Measurements from ENCODE around the gene GLRB. TPM values are rescaled to one million over a fixed set of nuclear protein-coding genes. Genes with fewer than 3 reads are reported as not detected.

Gene GLRB
- 1.5 and 2.0 TPM in 2 replicates for total RNA-seq

DNA sequence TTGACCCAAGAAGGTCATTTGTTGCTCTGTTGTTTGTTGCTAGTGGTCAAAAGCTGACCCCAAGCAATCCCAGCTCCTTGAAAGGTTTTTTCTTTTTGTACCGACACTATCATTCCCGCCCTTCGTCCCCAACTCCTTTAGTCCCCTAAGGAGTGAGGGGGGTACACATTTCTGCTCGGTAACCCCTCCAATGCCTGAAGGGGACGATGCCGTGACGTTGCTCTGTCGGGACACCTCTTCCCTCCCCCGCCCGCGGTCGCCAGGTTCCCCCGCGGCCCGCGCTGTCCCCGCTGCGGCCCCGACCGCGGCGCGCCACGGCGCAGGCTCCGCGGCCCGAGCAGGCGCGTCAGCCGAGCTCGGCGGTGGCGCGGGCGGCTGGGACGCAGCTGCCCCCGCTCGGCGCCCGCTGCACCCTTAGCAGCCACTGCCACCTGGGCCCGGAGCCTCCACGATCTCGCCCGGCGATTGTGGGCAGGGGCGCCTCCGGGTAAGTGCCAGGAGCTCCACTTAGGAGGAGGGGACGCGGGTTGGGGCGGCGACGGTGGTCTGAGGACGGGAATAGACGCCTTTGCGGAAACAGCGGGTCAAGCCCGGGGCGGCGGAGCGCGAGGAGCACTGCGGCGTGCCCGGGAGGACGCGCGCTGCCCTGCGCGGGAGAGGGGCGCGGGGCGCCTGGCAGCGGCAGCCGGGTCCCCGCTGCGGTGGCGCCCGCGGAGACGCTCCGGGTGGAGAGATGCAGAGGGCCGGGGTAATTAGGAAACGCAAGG is at the start of gene GLRB:
Gene GLRB (plus strand): TSS at position 340 of the 767 bp plus-strand sequence. CDS start 1,875 bp downstream, outside the sequence.

DNA sequence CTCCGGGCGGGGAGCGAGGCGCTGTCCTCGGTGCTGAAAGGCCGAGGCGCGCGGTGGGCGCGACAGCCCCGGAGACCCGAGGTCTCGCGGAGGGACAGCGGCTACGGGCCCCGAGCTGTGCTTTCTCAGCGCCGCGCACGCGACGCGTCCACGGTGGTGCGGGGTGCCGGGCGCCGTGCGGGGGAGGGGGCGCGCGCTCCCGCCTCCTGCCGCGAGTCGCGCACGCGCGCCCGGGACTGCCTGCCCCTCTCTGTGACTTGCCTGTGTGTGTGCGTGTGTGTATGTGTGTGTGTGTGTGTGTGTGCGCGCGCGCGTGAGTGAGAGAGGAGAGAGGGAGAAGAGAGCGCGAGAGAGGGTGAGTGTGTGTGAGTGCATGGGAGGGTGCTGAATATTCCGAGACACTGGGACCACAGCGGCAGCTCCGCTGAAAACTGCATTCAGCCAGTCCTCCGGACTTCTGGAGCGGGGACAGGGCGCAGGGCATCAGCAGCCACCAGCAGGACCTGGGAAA is 144.5 kb downstream of the GLRB start, which contains the start of gene GRIA2:
Gene GRIA2 (plus strand): TSS at position 358 of the 511 bp plus-strand sequence. CDS start 315 bp downstream, outside the sequence.

Other genes with a start within 250 kb of the GLRB start
- gene PDGFC, start 104.4 kb upstream of the GLRB start, total RNA-seq = 22.2 and 24.7 TPM in 2 replicates
- gene GRIA2, start 144.6 kb downstream of the GLRB start, total RNA-seq = not detected in 2 replicates